WTC11 (cell line): ENCODE measurements around the gene CACNG4.

Experiments used
- AFF4 ChIP-seq: sonication (generic); formaldehyde crosslinking; IDR thresholded peaks from 2 replicates; pipeline ENCODE4 v1.8.1; 2023; ENCODE audit warnings: mild to moderate bottlenecking, missing genetic modification reagents, borderline replicate concordance
- ETV6 ChIP-seq: sonication (generic); formaldehyde crosslinking; IDR thresholded peaks from 2 replicates; pipeline ENCODE4 v1.8.1; 2022; ENCODE audit warnings: mild to moderate bottlenecking, missing genetic modification reagents
- FOXJ3 ChIP-seq: sonication (generic); formaldehyde crosslinking; IDR thresholded peaks from 2 replicates; pipeline ENCODE4 v1.9.0; 2021; ENCODE audit warnings: missing genetic modification reagents, mild to moderate bottlenecking, borderline replicate concordance
- ZNF423 ChIP-seq: fragments of 250-450 bp; sonication (Bioruptor Pico); IDR thresholded peaks from 2 replicates; pipeline ENCODE4 v2.1.2; 2022; ENCODE audit warnings: mild to moderate bottlenecking, moderate library complexity
- TF ChIP-seq, protein P1 (sequence below): sonication (generic); formaldehyde crosslinking; IDR thresholded peaks from 2 replicates; pipeline ENCODE4 v1.8.1; 2022; ENCODE audit warnings: missing genetic modification reagents, borderline replicate concordance

- no peak for TF ChIP-seq ETV6 (CRISPR knock-in tag)
- TF ChIP-seq, protein P1, sequence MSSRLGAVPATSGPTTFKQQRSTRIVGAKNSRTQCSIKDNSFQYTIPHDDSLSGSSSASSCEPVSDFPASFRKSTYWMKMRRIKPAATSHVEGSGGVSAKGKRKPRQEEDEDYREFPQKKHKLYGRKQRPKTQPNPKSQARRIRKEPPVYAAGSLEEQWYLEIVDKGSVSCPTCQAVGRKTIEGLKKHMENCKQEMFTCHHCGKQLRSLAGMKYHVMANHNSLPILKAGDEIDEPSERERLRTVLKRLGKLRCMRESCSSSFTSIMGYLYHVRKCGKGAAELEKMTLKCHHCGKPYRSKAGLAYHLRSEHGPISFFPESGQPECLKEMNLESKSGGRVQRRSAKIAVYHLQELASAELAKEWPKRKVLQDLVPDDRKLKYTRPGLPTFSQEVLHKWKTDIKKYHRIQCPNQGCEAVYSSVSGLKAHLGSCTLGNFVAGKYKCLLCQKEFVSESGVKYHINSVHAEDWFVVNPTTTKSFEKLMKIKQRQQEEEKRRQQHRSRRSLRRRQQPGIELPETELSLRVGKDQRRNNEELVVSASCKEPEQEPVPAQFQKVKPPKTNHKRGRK (CRISPR knock-in tag): no peak
- no peak for TF ChIP-seq AFF4
- TF ChIP-seq FOXJ3 (CRISPR knock-in tag): no peak
- TF ChIP-seq ZNF423 (CRISPR knock-in tag): no peak
These were observed 6.3 kb downstream of the CACNG4 start for GRCh38 chr17:66970797-66971196.
